HepG2 (cell line): ENCODE measurements around the gene HIVEP2. TPM values are rescaled to one million over a fixed set of nuclear protein-coding genes. Genes with fewer than 3 reads are reported as not detected.

Source experiments
- ATAC-seq: fragments of 200-7000 bp; cut with Tn5 transposase; 3 replicates; pipeline ENCODE4 v1.9.1; 2020; ENCODE audit warnings: mild to moderate bottlenecking, moderate library complexity
- BruUV-seq: library from RNA; stranded (reverse); fragments of 400-500 nt; replicated peaks from 2 replicates; lab custom pipeline; 2021; lab: Mats Ljungman, UMichigan
- CTCF ChIA-PET: fragments of 300-600 bp; formaldehyde crosslinking; extraction: SDS; loops from one replicate; lab custom pipeline; 2021; ENCODE audit warnings: low total read pairs, inconsistent platforms, low intra/inter-chr PET ratio; lab: Yijun Ruan, JAX
- POLR2A ChIA-PET: fragments of 350-600 bp; sonication (Branson Sonifier 250); formaldehyde crosslinking; loops from one replicate; lab custom pipeline; 2020; ENCODE audit warnings: antibody characterized with exemption, inconsistent platforms; lab: Yijun Ruan, JAX
- DNase-seq: peaks from one replicate; pipeline ENCODE4 v3.0.0-alpha.2; 2015; ENCODE audit warnings: low spot score
- FAIRE-seq: peaks from 3 replicates; lab custom pipeline; 2011; peaks lifted over from hg19 to GRCh38; lab: Jason Lieb, UNC
- H2AFZ ChIP-seq: one replicate; pipeline ENCODE4 v1.6.1; 2011; ENCODE audit warnings: low read length, inconsistent platforms
- H3K27ac ChIP-seq: fragments of 300-600 bp; 3 replicates; pipeline ENCODE4 v1.8.0; 2011; ENCODE audit warnings: mixed run types, mild to moderate bottlenecking, mixed read lengths, low read length, inconsistent platforms; ENCODE audit not compliant: insufficient read depth; ENCODE audit errors: extremely low read length
- H3K27me3 ChIP-seq, 2 experiments: fragments of 200-600 bp in 1 of 2; 2 replicates in 1 of 2; 3 replicates in 1 of 2; pipeline versions ENCODE4 v1.6.0 to v1.8.0; 2011; ENCODE audit warnings: low read length in 2 of 2, mild to moderate bottlenecking in 2 of 2, moderate library complexity in 2 of 2, inconsistent platforms in 1 of 2; ENCODE audit not compliant: insufficient read depth in 2 of 2, control insufficient read depth in 1 of 2
- H3K36me3 ChIP-seq, 2 experiments: fragments of 200-600 bp in 1 of 2; replicated peaks in 1 of 2; 2 replicates in 1 of 2; 3 replicates in 1 of 2; pipeline versions ENCODE4 v1.5.1 to v1.8.0; 2011; ENCODE audit warnings: low read length in 2 of 2, inconsistent platforms in 1 of 2; ENCODE audit not compliant: insufficient read depth in 2 of 2, control insufficient read depth in 1 of 2
- H3K4me1 ChIP-seq: 2 replicates; pipeline ENCODE4 v1.5.1; 2012; ENCODE audit warnings: low read length, inconsistent platforms; ENCODE audit not compliant: insufficient read depth
- H3K4me2 ChIP-seq: 2 replicates; pipeline ENCODE4 v1.6.0; 2011; ENCODE audit warnings: low read depth, low read length, inconsistent platforms
- H3K4me3 ChIP-seq, 3 experiments: fragments of 200-600 bp in 1 of 3; sonication (generic), shearing (Covaris generic) in 1 of 3; replicated peaks in 1 of 3; 2 replicates each; pipeline ENCODE4 v1.5.1; 2011 to 2016; ENCODE audit warnings: low read length in 3 of 3, inconsistent platforms in 2 of 3, low read depth in 2 of 3, mild to moderate bottlenecking in 2 of 3, control low read depth in 1 of 3, mixed read lengths in 1 of 3; ENCODE audit not compliant: insufficient read depth in 1 of 3
- H3K79me2 ChIP-seq: one replicate; pipeline ENCODE4 v1.6.1; 2011; ENCODE audit warnings: low read length, inconsistent platforms; ENCODE audit not compliant: insufficient read depth
- H3K9ac ChIP-seq: 2 replicates; pipeline ENCODE4 v1.6.0; 2011; ENCODE audit warnings: mild to moderate bottlenecking, low read depth, low read length, inconsistent platforms; ENCODE audit not compliant: insufficient read depth
- H3K9me3 ChIP-seq: 2 replicates; pipeline ENCODE4 v1.5.1; 2012; ENCODE audit warnings: mild to moderate bottlenecking, low read length
- H4K20me1 ChIP-seq: 2 replicates; pipeline ENCODE4 v1.6.0; 2011; ENCODE audit warnings: inconsistent platforms, mild to moderate bottlenecking, low read length, moderate library complexity; ENCODE audit not compliant: insufficient read depth
- SRSF4 ChIP-seq: fragments of 200-400 bp; formaldehyde crosslinking; IDR thresholded peaks from one replicate; pipeline ENCODE4 v1.6.1; 2018; ENCODE audit warnings: mild to moderate bottlenecking, low read depth, low read length, moderate library complexity; ENCODE audit not compliant: poor library complexity, severe bottlenecking
- ZNF556 ChIP-seq: sonication (generic); formaldehyde crosslinking; IDR thresholded peaks from 2 replicates; pipeline ENCODE4 v1.4.0; 2020; ENCODE audit warnings: mild to moderate bottlenecking, missing genetic modification reagents, borderline replicate concordance
- ZNF652 ChIP-seq: IDR thresholded peaks from 2 replicates; pipeline ENCODE4 v1.6.1; 2016; ENCODE audit warnings: low read depth, borderline replicate concordance
- WGBS: methylation state at CpG from one replicate; pipeline ENCODE4 v1.1.6; 2017; ENCODE audit warnings: low lambda C conversion rate; 5-methylcytosine and 5-hydroxymethylcytosine counted together
- in situ Hi-C: cut with HindIII; loops from 2 replicates; pipeline ENCODE4 v1.10.0; 2017; ENCODE audit warnings: low pct_unique_long_range_greater_than_20kb; ENCODE audit not compliant: extremely low pct_ligation_motif_present
- intact Hi-C: fragments of 100-400 bp; cut with micrococcal nuclease; formaldehyde crosslinking; loops from one replicate; pipeline ENCODE4 v1.10.0; 2022; ENCODE audit not compliant: unreplicated experiment
- polyA plus RNA-seq, 8 experiments: library from polyadenylated mRNA; depleted of rRNA in 3 of 8; stranded (reverse) in 7 of 8; unstranded in 1 of 8; fragments of >200 nt; fragmentation: Illumina TruSeq in 4 of 8; extraction: Trizol in 4 of 8; gene quantifications; 2 replicates each; pipeline versions ENCODE4 v1.2.1 to v1.2.3, GENCODE V29; 2011 to 2016; ENCODE audit warnings: low read depth in 4 of 8, missing spikeins in 1 of 8, mixed read lengths in 1 of 8; ENCODE audit not compliant: insufficient read depth in 1 of 8
- total RNA-seq, 5 experiments: library from RNA; depleted of rRNA; stranded (reverse); fragments of >200 nt; fragmentation: Illumina TruSeq; extraction: Trizol; gene quantifications; 2 replicates each; pipeline ENCODE4 v1.2.3, GENCODE V29; 2016; ENCODE audit warnings: low read depth in 1 of 5

Gene HIVEP2
- total and polyA plus RNA-seq, 2 of the 13 experiments (the other 11 are each of a cell fraction or from before 2014, with no cell fraction given) = 3.4 to 12.9 TPM

GRCh38 chr6:142855893-142856623 lies 88.9 kb downstream of the HIVEP2 start:
- H3K79me2 ChIP-seq = no peaks in the 10 kb centered on the region
- in situ Hi-C loops = no loop called here
- 91% methylated on average over 5 of the region's 5 CpGs for WGBS
- H3K27me3 ChIP-seq = no peaks in the 10 kb centered on the region
- H3K27ac ChIP-seq = no peak overlapping the region
- ATAC-seq = no peak
- no peak for DNase-seq
- no peak overlapping the region for H3K4me2 ChIP-seq
- peak; percentile 18; the same call in 1 of the 2 replicates for TF ChIP-seq ZNF652 (CRISPR knock-in tag)
- no peak for TF ChIP-seq SRSF4
- TF ChIP-seq, all 625 proteins: peak for 1
- Histone ChIP-seq H2AFZ (no peak overlapping the region), H3K4me3 (no peak overlapping the region), H3K4me1 (peaks cover 3% of the 10 kb centered on the region; the same call in 1 of the 2 replicates), H4K20me1 (no peaks in the 10 kb centered on the region), H3K9ac (no peak overlapping the region), H3K9me3 (no peaks in the 10 kb centered on the region), H3K36me3 (no peaks in the 10 kb centered on the region)
- CTCF ChIA-PET = no interaction called here
- intact Hi-C loops = no loop called here
- POLR2A ChIA-PET = no interaction called here
- no peak for FAIRE-seq
- no TSS peak for BruUV-seq

GRCh38 chr6:142854589-142855488 lies 90.1 kb downstream of the HIVEP2 start:
- Histone ChIP-seq H2AFZ (no peak overlapping the region), H3K79me2 (no peaks in the 10 kb centered on the region), H3K9ac (no peak overlapping the region), H3K4me3 (no peak overlapping the region), H4K20me1 (no peaks in the 10 kb centered on the region), H3K36me3 (no peaks in the 10 kb centered on the region), H3K27me3 (no peaks in the 10 kb centered on the region), H3K4me1 (peaks cover 9% of the 10 kb centered on the region; the same call in 1 of the 2 replicates), H3K27ac (no peak overlapping the region), H3K9me3 (no peaks in the 10 kb centered on the region), H3K4me2 (no peak overlapping the region)
- no peak for TF ChIP-seq ZNF556 (CRISPR knock-in tag)
- in situ Hi-C loops = no loop called here
- DNase-seq = no peak
- POLR2A ChIA-PET = no interaction called here
- CTCF ChIA-PET = no interaction called here
- 93% methylated on average over 12 of the region's 12 CpGs for WGBS
- FAIRE-seq = no peak
- ATAC-seq = no peak
- intact Hi-C loops = no loop called here
- no TSS peak for BruUV-seq
